Amniotic stem cell (primary cell): ENCODE data around the gene ATXN7L2.

Experiments used
- DNase-seq: peaks from one replicate; lab custom pipeline; 2025; lab: John Stamatoyannopoulos, UW

Gene ATXN7L2

GRCh38 chr1:109527846-109528695 is 44.4 kb downstream of the ATXN7L2 start:
- no peak for DNase-seq

DNA sequence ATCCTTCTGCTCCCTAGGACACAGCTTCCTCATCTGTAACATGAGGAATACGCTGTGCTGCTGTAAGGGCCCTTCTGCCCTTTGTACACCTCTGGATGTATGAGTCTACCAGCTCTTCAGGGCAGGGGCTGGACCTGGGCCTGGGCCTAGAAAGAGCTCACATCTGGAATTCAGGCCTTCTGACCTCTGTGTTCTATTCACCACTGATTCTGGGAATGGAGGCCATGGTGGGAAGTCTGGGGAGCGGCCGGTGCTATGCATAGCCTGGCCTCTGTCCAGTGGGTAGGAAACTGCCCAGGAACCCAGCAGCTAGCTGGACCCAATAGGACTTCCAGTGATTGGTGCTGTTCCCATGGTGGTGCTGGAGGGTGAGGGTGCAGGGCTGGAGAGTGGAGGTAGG is 45.0 kb downstream of the ATXN7L2 start:
- no peak for DNase-seq

DNA sequence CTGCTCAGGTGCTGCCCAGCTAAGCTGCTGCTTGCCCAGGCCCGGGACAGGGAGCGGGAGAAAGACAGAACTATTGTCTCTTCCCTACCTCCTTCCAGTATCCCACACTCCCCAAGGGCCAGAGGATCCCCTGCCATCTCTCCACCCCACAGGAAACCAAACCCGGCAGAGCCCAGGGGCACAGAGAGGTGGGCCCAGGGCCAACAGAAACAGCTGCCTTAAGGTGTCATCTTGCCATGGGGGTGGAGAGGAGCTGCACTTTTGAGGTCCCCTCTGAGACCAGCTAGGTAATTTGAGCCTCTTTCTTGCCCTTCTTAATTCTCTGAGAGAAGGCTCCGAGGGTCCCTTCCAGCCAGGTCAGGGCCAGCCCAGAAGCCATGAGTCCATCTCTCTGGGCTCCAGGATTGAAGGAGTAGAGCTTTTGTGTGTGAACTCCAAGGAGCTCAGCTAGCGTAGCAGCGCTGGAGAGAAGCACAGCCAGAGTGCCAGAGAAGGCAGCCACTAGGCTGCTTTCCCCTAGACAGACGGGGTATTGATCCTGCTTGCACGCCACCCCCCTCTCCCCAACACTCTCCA is 46.3 kb downstream of the ATXN7L2 start:
- no peak for DNase-seq

DNA sequence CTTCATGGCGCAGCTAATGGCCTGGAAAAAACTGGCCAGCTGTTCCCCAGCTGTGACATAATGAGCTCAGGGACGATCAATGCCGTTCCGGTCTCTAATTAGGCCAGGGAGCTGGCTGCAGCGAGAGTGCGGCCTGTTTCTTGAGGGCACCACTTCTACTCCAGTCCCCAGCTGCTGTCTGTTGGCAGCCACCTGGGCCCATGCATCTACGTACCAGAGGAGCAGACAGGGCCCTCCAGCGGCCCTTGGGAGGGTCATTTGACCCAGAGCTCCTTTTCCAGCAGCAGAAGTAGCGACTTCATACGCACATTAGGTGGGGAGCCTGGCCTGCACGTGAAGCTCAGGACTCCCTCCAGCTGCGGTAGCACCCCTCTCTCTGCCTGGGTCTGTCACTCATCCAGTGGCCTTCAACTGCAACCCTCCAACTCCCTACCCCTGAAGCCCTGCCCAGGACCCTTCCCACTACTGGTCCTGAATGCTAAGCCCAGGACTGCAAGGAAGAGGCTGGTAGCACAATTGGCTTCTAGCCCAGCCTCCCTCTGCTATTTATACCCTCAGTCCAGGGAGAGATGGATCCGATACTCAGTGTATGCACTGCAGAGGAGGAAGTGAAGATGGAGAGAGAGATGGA is 46.9 kb downstream of the ATXN7L2 start:
- no peak for DNase-seq

DNA sequence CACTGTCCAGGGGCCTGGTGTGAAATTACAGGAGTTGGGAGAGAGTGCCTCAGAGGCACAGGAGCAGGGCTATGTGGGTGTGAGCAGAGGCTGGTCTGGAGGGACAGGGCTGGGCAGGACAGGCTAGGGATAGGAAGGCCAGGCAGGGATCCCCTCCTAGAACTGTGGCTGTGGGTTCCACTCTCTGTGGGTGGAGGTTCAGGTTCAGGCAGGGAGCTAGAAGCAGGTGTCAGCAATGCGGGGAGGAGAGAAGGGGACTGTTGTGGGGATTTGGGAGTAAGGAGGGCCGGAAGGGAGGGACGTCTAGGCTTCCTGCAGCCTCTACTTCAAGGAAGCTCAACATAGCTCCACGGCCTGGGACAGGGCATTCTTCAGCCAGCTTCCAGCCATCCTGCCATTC is 47.7 kb downstream of the ATXN7L2 start:
- no peak for DNase-seq

DNA sequence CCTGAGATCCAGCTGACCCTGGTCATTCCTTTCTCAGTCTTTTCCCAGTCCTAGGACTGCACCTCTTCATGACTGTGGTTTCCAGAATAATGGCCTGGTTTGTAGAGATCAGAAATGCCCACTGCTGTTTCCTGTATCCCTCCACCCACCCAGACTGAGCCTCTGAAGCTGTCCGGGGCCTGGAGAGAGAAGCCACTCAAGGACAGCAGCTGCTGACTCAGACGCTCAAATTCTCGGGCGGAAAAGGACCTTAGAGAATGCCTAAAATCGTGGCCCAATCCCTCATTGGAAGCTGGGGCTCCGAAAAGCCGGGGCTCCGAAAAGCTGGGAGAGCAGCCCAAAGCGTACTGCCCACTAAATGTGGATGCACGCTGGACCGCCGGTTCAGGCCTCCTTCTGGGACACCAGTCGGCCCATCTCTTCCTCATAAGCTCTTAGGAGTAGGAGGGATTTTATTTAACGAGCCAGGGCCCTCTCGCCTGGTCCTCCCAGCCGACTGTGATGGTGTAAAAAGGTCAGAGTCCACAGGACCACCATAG is 48.2 kb downstream of the ATXN7L2 start:
- DNase-seq, result no peak

- peak; percentile 58 for DNase-seq
Observed at GRCh38 chr1:109532365-109533136, 48.8 kb downstream of the ATXN7L2 start.

- DNase-seq, result no peak
Observed at GRCh38 chr1:109534307-109534858, 50.7 kb downstream of the ATXN7L2 start.

DNA sequence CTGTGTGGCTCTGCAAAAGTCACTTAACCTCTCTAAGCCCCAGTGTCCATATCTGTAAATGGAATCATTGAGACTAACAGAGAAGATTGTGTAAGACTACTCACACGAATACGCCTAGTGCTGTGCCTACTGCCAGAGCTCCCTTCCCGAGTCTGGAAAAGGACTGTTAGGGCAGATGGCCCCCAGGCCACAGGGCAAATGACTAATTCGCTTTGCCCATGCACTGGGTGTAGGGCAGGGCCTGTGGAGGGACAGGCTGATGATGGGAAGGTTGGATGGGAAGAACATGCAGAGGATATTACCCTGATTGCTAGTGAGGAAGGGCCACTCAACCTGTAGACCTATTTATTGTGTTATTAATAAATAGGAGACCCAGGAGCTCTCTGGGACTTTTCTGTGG is 51.8 kb downstream of the ATXN7L2 start:
- no peak for DNase-seq

DNA sequence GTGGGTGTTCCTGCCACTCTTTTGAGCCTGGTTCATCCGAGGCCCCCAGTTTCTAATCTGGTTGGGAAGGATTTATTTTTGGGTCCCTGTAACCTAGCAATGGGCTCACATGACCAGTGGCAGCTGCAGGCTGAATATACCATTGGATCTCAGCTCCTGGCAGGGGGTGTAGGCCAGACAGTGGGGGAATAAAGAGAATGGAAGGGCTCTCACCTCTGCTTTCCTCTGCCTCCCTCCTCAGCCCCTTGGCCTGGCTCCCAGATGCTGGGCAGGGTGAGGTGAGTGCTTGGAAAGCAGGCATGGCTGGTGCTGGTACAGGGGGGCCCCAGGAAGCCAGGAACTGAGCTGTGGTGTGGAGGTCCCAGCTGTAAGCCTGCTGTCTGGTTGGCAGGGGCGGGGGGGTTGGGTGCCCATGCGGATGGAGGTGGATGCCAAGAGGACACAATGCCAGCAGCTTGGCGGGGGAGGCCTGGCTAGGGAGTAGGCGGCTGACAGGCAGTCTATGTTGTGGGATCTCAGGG is 52.3 kb downstream of the ATXN7L2 start:
- no peak for DNase-seq

- DNase-seq, result no peak
Observed at GRCh38 chr1:109537450-109538178, 53.9 kb downstream of the ATXN7L2 start.

GRCh38 chr1:109538827-109539555 is 55.3 kb downstream of the ATXN7L2 start:
- no peak for DNase-seq

DNA sequence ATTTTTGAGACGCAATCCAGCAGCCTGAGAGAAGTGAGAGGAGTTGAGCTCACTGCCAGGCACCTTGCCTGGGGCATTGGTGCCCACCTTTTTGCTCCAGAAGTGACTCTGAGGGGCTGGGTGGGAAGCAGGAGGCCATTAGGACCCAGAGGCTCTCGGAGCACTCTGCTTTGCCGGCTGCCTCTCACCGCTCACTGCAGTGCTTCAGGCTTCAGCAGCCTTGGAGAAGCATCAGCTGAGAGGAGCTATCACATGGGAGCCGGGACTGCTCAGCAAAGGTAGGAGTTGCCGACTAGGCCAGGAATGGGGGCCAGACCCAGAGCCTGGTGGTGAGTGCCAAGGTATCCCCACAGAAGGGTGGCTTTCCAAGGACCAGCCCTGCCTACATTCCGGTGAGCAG is 56.0 kb downstream of the ATXN7L2 start, which contains the start of gene GPR61:
Gene GPR61 (plus strand): TSS at position 197 of the 400 bp plus-strand sequence. CDS start 3,151 bp downstream, outside the sequence.
- DNase-seq, result no peak

- no peak for DNase-seq
Observed at GRCh38 chr1:109541102-109541501, 57.4 kb downstream of the ATXN7L2 start.
